Right cardiac atrium (tissue), 5 donors: Measurements from ENCODE around the gene AKAP13. TPM values are rescaled to one million over a fixed set of nuclear protein-coding genes. Genes with fewer than 3 reads are reported as not detected.

Experiments used
- ATAC-seq, 2 donors: fragments of 200-7000 bp; cut with Tn5 transposase; one replicate each; pipeline versions ENCODE4 v1.8.0 to v1.9.1; 2020; ENCODE audit warnings: moderate library complexity in 2 of 2, mild to moderate bottlenecking in 1 of 2
- DNase-seq, 3 donors: peaks; one replicate each; pipeline ENCODE4 v3.0.0-alpha.2; 2020
- H3K27ac ChIP-seq: one replicate; pipeline ENCODE4 v1.5.1; 2013; ENCODE audit warnings: mild to moderate bottlenecking, low read length, control low read depth, moderate library complexity
- H3K27me3 ChIP-seq: one replicate; pipeline ENCODE4 v1.6.1; 2013; ENCODE audit not compliant: control insufficient read depth, insufficient read depth
- H3K4me1 ChIP-seq: one replicate; pipeline ENCODE4 v1.6.1; 2013; ENCODE audit warnings: low read length; ENCODE audit not compliant: control insufficient read depth, insufficient read depth
- H3K4me3 ChIP-seq: one replicate; pipeline ENCODE4 v1.5.1; 2013; ENCODE audit warnings: low read length, control low read depth
- H3K9me3 ChIP-seq: one replicate; pipeline ENCODE4 v1.6.1; 2013; ENCODE audit warnings: low read length; ENCODE audit not compliant: control insufficient read depth
- WGBS: extraction: QIAGEN DNeasy Blood & Tissue Kit; methylation state at CpG from one replicate; pipeline ENCODE4 v1.1.7; 2013; 5-methylcytosine and 5-hydroxymethylcytosine counted together
- intact Hi-C, 4 donors: fragments of 100-400 bp; cut with DNase I; formaldehyde crosslinking; loops; one replicate each; pipeline versions ENCODE4 v1.11.0 to v1.14.0; 2022 to 2023
- polyA plus RNA-seq: library from polyadenylated mRNA; stranded (reverse); fragments of 200-250 nt; gene quantifications from one replicate; pipeline ENCODE4 v1.2.3, GENCODE V29; 2013
- total RNA-seq, 4 donors: library from RNA; stranded (reverse); fragmentation: NEBNext Ultra II Directional; extraction: Animal tissue kit (Norgen Biotek cat#: 25700); gene quantifications; one replicate each; pipeline ENCODE4 v1.2.1, GENCODE V29; 2021
- donor health status: healthy with polysubstance abuse.
- donor health status: DM: no; HTN: yes; CAD: no.
- donor health status: DM: no; HTN: no; CAD: no.
- donor health status: DM: no; HTN: yes; CAD: no; lungs with severe emphysema.
- donor health status: DM: yes; HTN: yes; CAD: no.

The AKAP13 gene
- total and polyA plus RNA-seq, 5 donors, result 104 to 348 (median 250) TPM

DNA sequence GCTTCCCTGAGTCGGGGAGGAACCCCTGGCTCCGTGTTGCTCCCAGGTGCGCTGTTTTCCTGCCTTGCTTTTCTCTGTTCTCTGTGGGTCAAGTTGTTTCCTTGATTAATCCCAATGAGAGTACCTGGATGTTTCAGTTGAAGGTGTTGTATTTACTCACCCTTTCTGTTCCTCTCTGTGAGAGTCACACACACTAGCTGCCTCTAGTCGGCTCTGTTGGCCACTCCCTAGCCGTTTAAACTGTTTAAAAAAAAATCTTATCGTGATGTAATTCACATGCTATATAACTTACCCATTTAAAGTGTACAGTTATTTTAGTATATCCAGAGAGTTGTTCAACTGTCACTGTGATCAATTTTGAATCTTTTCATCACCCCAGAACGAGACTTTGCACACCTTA, 74.0 kb downstream of the AKAP13 start:
- no peak overlapping the region for H3K4me3 ChIP-seq
- peak in 1 of 2 donors; percentile 8 for ATAC-seq
- WGBS, result 70% methylated on average over 7 of the region's 7 CpGs
- H3K9me3 ChIP-seq, result no peaks in the 10 kb centered on the region
- H3K27ac ChIP-seq, result peak overlapping the region; percentile 30
- no peaks in the 10 kb centered on the region for H3K27me3 ChIP-seq
- no peak for DNase-seq
- intact Hi-C loops, result no loop called here
- peaks cover 9% of the 10 kb centered on the region for H3K4me1 ChIP-seq

DNA sequence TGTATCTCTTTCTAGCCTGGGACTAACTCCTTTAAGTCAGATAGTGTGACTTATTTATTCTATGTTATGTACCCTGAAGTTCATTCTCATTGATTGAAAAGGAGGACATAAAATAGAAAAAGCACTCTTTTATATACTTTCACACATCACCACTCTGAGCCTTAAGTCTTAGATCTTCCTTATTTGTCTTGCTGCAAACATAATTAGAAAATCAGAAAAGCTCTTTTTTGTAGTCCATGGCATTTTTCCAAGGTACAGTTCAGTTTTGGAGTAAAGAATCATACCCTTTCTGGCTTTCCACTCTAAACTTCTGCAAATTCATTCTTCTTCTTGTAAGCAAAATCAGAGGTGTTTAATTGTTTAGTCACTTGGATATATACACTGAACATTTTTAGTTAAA, 75.5 kb downstream of the AKAP13 start:
- intact Hi-C loops, result no loop called here
- H3K27me3 ChIP-seq, result no peaks in the 10 kb centered on the region
- no peak for ATAC-seq
- H3K4me3 ChIP-seq, result no peak overlapping the region
- no peak for DNase-seq
- H3K9me3 ChIP-seq, result no peaks in the 10 kb centered on the region
- no peak overlapping the region for H3K27ac ChIP-seq
- peaks cover 9% of the 10 kb centered on the region for H3K4me1 ChIP-seq

DNA sequence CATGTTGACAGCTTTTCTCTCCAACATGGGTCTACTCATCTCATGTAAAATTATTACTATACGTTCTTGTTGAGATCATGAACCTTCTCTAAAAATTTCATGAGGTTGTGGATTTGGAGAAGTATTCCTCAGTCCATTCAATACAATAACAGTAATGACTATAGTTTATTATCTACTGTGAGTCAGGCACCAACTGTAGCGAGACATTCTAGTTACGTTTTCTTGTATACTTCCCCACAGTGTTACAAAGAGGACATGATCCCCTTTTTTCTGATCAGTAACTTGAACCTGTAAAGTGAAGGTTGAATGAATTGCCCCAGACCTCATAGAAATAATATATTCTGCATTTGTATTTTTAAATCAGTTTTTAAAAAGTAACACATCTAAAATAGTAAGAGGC, 76.4 kb downstream of the AKAP13 start:
- Histone ChIP-seq H3K4me3 (no peak overlapping the region), H3K27me3 (no peaks in the 10 kb centered on the region), H3K4me1 (peaks cover 9% of the 10 kb centered on the region), H3K9me3 (no peaks in the 10 kb centered on the region), H3K27ac (no peak overlapping the region)
- no peak for DNase-seq
- no peak for ATAC-seq
- WGBS, result 93% methylated on average over 3 of the region's 3 CpGs
- intact Hi-C loops, result no loop called here

DNA sequence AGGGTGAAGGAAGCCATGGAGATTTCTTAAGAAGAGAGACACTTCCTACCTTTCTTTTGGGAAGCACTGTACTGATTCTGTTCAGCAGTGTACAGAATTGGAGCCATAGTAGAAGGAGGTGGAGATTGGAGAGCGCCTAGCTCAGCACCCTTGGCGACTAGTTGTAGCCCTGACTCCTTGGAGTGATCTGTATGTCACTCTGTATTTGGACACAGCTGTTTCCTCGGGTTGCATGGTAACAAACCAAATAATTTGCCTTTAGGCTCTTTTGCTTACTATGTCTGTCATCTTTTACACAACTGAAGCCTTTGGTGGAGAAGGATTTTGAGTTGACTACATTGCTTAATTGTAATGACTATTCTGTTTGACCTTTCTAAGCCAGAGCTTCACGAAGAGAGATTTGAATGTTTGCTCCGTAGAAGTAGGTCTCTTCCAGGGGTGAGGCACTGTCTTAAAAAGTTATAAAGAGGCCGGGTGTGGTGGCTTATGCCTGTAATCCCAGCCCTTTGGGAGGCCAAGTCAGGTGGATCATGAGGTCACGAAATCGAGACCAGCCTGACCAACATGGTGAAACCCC, 77.1 kb downstream of the AKAP13 start:
- intact Hi-C loops, result no loop called here
- no peak overlapping the region for H3K27ac ChIP-seq
- H3K27me3 ChIP-seq, result no peaks in the 10 kb centered on the region
- peaks cover 9% of the 10 kb centered on the region for H3K4me1 ChIP-seq
- ATAC-seq (peak; percentile 47 to 62), DNase-seq (no peak)
- WGBS, result 70% methylated on average over 8 of the region's 8 CpGs
- no peak overlapping the region for H3K4me3 ChIP-seq
- no peaks in the 10 kb centered on the region for H3K9me3 ChIP-seq

DNA sequence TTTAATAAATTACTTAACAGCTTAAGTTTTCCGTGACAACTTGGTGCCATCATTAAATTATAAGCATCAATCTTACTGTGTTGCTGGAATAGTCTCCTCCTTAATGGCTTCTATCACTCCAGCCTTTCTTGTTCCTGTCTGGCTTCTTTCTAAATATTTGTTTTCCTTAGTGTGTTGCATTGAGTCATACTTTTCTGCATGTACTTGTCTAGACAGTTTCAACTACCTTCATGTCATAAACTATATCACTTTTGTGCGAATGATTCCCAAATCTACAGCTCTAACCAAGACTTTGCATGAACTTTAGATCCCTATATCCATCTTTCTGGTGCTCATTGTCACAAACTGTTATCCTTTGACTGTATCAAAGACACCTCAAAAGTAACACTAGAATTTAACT, 78.4 kb downstream of the AKAP13 start:
- Histone ChIP-seq H3K4me1 (peaks cover 7% of the 10 kb centered on the region), H3K27me3 (no peaks in the 10 kb centered on the region)
- DNase-seq, result no peak

DNA sequence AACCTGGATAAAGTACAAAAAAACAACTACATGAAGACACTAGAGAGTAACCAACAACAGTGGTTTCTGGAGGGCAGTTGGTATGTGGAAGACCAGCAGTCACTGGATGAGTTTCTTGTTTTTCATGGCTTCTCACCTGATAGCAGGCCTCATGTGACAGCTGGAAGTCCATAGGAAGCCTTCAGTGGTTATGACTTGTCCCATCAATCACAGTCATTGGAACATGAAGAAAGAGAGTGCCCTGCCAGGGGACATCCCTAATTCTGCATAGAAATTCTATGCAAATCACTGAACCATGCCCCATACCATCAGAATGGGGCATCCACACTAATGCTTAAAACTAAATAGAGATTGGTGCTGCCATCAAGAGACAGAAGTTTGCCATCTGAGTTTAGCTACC, 81.6 kb downstream of the AKAP13 start:
- H3K9me3 ChIP-seq, result no peaks in the 10 kb centered on the region
- intact Hi-C loops, result no loop called here
- H3K4me3 ChIP-seq, result no peak overlapping the region
- no peaks in the 10 kb centered on the region for H3K27me3 ChIP-seq
- no peak overlapping the region for H3K27ac ChIP-seq
- peaks cover 5% of the 10 kb centered on the region for H3K4me1 ChIP-seq
- no peak for DNase-seq
- no peak for ATAC-seq

More for the DNA sequence above, 78.4 kb downstream of the AKAP13 start:
- no peak for ATAC-seq
- no peak overlapping the region for H3K4me3 ChIP-seq
- H3K27ac ChIP-seq, result no peak overlapping the region
- 98% methylated on average over 2 of the region's 2 CpGs for WGBS
- no peaks in the 10 kb centered on the region for H3K9me3 ChIP-seq
- intact Hi-C loops, result no loop called here

DNA sequence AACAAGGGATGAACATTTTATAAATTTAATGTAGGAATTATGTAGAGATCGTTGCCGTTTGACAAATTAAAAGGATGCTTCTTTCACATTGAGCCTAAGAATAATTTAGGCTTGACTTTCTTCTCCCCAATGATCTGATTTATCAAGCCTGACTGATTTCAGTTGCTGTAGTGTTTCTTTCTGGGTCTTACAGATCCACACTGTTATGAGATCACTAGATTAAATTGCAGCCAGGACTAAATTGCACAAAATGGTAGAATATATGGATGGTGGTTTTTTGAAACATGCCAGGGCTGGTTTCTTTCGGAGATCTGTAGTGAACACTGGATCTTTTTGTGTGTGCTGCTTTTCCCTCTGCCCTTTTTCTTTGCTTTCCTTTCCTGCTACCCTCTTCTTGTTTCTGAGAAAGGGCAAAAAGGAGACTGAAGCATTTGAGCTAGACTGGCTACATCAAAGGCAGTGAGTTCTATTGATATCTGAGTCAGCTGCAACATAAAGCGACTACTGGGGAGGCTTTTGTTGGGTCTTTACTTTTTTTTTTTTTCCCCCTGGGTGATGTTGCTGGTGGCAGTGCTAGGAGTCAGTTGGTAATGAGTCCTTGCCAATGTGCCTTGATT, 83.0 kb downstream of the AKAP13 start:
- no peaks in the 10 kb centered on the region for H3K9me3 ChIP-seq
- 86% methylated on average over 4 of the region's 4 CpGs for WGBS
- ATAC-seq, result no peak
- intact Hi-C loops, result no loop called here
- H3K4me1 ChIP-seq, result peaks cover 5% of the 10 kb centered on the region
- peak overlapping the region; percentile 83 for H3K27ac ChIP-seq
- H3K4me3 ChIP-seq, result no peak overlapping the region
- H3K27me3 ChIP-seq, result no peaks in the 10 kb centered on the region
- no peak for DNase-seq

DNA sequence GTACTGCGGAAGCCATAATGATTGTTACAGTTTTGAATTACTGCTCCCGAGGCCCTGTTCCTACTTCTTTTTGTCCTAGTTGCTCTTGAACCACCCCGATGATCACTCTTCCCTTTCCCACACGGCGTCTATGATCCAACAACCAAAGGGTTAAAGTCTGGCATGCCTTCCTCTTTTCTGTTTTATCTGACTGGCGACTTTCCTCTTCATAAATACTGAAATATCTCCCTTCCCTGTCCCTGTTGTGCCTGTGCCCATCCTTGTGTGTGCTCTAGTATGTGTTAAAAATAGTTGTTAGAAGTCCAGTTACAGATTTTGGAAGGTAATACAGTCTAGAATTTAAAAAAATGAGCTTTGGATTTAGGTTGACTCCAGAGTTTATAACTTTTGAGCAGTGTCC, 83.6 kb downstream of the AKAP13 start:
- peak; percentile 28 to 55 for ATAC-seq
- H3K27me3 ChIP-seq, result no peaks in the 10 kb centered on the region
- peak overlapping the region; percentile 83 for H3K27ac ChIP-seq
- H3K4me1 ChIP-seq, result peaks cover 5% of the 10 kb centered on the region
- intact Hi-C loops, result no loop called here
- no peaks in the 10 kb centered on the region for H3K9me3 ChIP-seq
- no peak overlapping the region for H3K4me3 ChIP-seq
- 42% methylated on average over 6 of the region's 6 CpGs for WGBS
- DNase-seq, result no peak

DNA sequence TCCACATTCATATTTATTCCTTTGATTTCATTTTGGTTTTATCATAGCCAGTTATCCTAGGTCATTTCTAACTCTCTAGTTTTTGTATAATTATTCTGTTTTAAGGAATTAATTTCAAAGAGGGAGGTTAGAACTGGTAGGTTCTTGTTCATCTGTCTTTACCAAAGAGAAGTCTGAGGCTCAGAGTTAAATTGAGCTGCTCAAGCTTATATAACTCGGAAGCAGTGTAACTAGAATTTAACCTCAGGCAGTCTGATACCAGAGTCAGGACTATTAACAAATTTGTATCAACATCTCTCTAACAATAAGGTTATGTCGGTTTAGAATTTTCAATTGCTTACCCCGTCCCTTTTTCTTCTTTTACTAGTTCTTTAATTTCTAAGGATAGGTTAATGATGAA, 84.1 kb downstream of the AKAP13 start:
- 63% methylated on average over 3 of the region's 3 CpGs for WGBS
- DNase-seq (no peak), ATAC-seq (no peak)
- Histone ChIP-seq H3K9me3 (no peaks in the 10 kb centered on the region), H3K4me3 (no peak overlapping the region), H3K4me1 (peaks cover 5% of the 10 kb centered on the region), H3K27me3 (no peaks in the 10 kb centered on the region), H3K27ac (no peak overlapping the region)
- intact Hi-C loops, result no loop called here

DNA sequence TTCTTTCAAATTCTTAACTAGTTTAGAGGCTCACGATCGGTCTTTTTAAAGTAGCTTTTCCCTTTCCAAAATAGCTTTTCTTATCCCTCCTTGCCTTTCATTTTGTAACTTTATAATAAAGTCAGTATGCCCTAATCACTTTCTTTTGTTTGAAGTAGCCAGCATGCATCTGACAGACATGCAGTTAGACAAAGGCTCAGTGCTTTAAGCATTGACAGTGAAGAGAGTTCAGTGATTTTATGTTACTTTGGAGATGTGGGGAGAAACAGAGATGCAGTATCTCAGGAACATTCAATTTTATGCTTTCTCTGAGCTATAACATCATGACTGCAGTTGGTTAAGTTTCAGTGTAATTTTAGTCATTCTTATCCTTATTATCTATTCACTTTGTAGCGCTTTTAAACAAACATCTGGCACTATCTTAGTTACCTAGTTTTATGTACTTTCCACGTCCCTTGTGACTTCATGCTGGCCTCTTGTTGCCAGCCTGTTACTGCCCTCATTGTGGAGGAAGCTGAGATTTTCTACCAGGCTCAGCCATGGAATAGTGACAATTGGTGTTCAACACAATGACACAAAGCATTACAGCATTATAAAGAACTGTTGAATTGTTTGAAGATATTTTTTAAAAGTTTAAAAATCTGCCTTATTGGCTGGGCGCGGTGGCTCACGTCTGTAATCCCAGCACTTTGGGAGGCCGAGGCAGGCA, 90.3 kb downstream of the AKAP13 start:
- DNase-seq (no peak), ATAC-seq (no peak)
- intact Hi-C loops, result no loop called here
- Histone ChIP-seq H3K9me3 (no peaks in the 10 kb centered on the region), H3K4me3 (no peak overlapping the region), H3K27ac (no peak overlapping the region), H3K4me1 (no peaks in the 10 kb centered on the region), H3K27me3 (no peaks in the 10 kb centered on the region)
- 77% methylated on average over 8 of the region's 8 CpGs for WGBS

DNA sequence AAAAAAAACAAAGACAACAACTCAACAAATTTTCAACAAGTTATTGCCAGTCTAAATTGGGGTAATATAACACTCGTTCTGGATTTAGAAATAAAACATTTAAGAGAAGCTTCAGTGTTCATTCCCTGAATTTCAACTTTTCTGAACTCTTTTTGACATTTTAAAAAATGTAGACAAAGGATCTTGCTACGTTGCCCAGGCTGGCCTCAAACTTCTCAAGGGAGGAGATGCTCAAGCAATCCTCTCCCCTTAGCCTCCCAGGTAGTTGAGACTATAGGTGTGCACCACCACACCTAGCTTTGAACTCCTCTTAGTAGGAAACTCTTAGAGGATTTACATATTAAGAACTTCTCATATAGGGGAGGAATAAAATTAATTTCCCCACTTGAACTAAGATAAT, 91.9 kb downstream of the AKAP13 start:
- DNase-seq (no peak), ATAC-seq (no peak)
- H3K27ac ChIP-seq, result no peak overlapping the region
- H3K9me3 ChIP-seq, result no peaks in the 10 kb centered on the region
- no peak overlapping the region for H3K4me3 ChIP-seq
- 95% methylated on average over 2 of the region's 2 CpGs for WGBS
- intact Hi-C loops, result no loop called here
- H3K27me3 ChIP-seq, result no peaks in the 10 kb centered on the region
- no peaks in the 10 kb centered on the region for H3K4me1 ChIP-seq
